Kidney epithelial cell (primary cell): ENCODE measurements around the gene IL17RA. TPM values are rescaled to one million over a fixed set of nuclear protein-coding genes. Genes with fewer than 3 reads are reported as not detected.

Source experiments
- DNase-seq: peaks from one replicate; pipeline ENCODE4 v3.0.0-alpha.2; 2010; ENCODE audit warnings: low read depth
- H3K27me3 ChIP-seq: 2 replicates; pipeline ENCODE4 v1.6.0; 2011; ENCODE audit warnings: low read length; ENCODE audit not compliant: control insufficient read depth, insufficient read depth
- H3K36me3 ChIP-seq: 2 replicates; pipeline ENCODE4 v1.5.1; 2011; ENCODE audit warnings: low read length; ENCODE audit not compliant: control insufficient read depth, insufficient read depth
- H3K4me3 ChIP-seq: 2 replicates; pipeline ENCODE4 v1.5.1; 2011; ENCODE audit warnings: low read depth, mild to moderate bottlenecking, control low read depth, low read length
- CTCF ChIP-seq: IDR thresholded peaks from 2 replicates; pipeline ENCODE4 v1.5.1; 2011; ENCODE audit warnings: mild to moderate bottlenecking, moderate library complexity, low read length, control low read depth, inconsistent platforms; ENCODE audit not compliant: insufficient read depth, poor library complexity, severe bottlenecking
- total RNA-seq: library from RNA; depleted of rRNA; stranded (reverse); fragments of >200 nt; gene quantifications from 2 replicates; pipeline ENCODE4 v1.2.3, GENCODE V29; 2015

Gene IL17RA
- total RNA-seq, 1 donor from 2014 or later = 11.7 TPM

GRCh38 chr22:17107547-17107810 lies 22.7 kb downstream of the IL17RA start:
- Histone ChIP-seq H3K36me3 (peaks cover 1% of the 10 kb centered on the region), H3K4me3 (no peak overlapping the region), H3K27me3 (no peaks in the 10 kb centered on the region)
- no peak for TF ChIP-seq CTCF
- DNase-seq = no peak

- DNase-seq = no peak
- Histone ChIP-seq H3K27me3 (no peaks in the 10 kb centered on the region), H3K4me3 (no peak overlapping the region), H3K36me3 (peaks cover 1% of the 10 kb centered on the region)
- TF ChIP-seq CTCF = no peak
These were observed 23.7 kb downstream of the IL17RA start for GRCh38 chr22:17108256-17109112.

GRCh38 chr22:17109113-17109865 lies 24.5 kb downstream of the IL17RA start:
- no peak for TF ChIP-seq CTCF
- H3K36me3 ChIP-seq = peaks cover 1% of the 10 kb centered on the region
- H3K4me3 ChIP-seq = no peak overlapping the region
- peaks cover under 1% of the 10 kb centered on the region for H3K27me3 ChIP-seq
- no peak for DNase-seq

- Histone ChIP-seq H3K4me3 (no peak overlapping the region), H3K27me3 (peaks cover 6% of the 10 kb centered on the region), H3K36me3 (peaks cover 1% of the 10 kb centered on the region)
- TF ChIP-seq CTCF = no peak
- no peak for DNase-seq
These were observed 25.2 kb downstream of the IL17RA start for GRCh38 chr22:17109976-17110375.

GRCh38 chr22:17110791-17111550 lies 26.2 kb downstream of the IL17RA start:
- no peak for TF ChIP-seq CTCF
- H3K27me3 ChIP-seq = peaks cover 6% of the 10 kb centered on the region
- DNase-seq = no peak
- H3K36me3 ChIP-seq = no peaks in the 10 kb centered on the region
- H3K4me3 ChIP-seq = no peak overlapping the region
